NCI-H1092 treated with DMSO at 0.1 percent for 48 hours (cell line): ENCODE measurements around the gene APBA2.

ENCODE experiments used
- DNase-seq: peaks from one replicate; lab custom pipeline; 2025; lab: John Stamatoyannopoulos, UW

APBA2 gene

GRCh38 chr15:28983432-28984311, 97.9 kb downstream of the APBA2 start:
- no peak for DNase-seq

- DNase-seq: no peak
These were observed 98.9 kb downstream of the APBA2 start for GRCh38 chr15:28984421-28985315.

GRCh38 chr15:28985316-28985645, 99.5 kb downstream of the APBA2 start:
- no peak for DNase-seq

- no peak for DNase-seq
These were observed 99.9 kb downstream of the APBA2 start for GRCh38 chr15:28985691-28986090.

- no peak for DNase-seq
These were observed 100.3 kb downstream of the APBA2 start for GRCh38 chr15:28986108-28986507.

- no peak for DNase-seq
These were observed 101.0 kb downstream of the APBA2 start for GRCh38 chr15:28986726-28987125.

GRCh38 chr15:28987337-28987736, 101.6 kb downstream of the APBA2 start:
- DNase-seq: no peak

GRCh38 chr15:28989239-28989830, 103.6 kb downstream of the APBA2 start:
- no peak for DNase-seq

GRCh38 chr15:28989896-28990295, 104.1 kb downstream of the APBA2 start:
- no peak for DNase-seq

- DNase-seq: no peak
These were observed 104.6 kb downstream of the APBA2 start for GRCh38 chr15:28990390-28990789.

- no peak for DNase-seq
These were observed 105.7 kb downstream of the APBA2 start for GRCh38 chr15:28991236-28992171.

GRCh38 chr15:28992336-28992864, 106.6 kb downstream of the APBA2 start:
- no peak for DNase-seq

GRCh38 chr15:28993051-28993719, 107.4 kb downstream of the APBA2 start:
- DNase-seq: no peak

- no peak for DNase-seq
These were observed 107.9 kb downstream of the APBA2 start for GRCh38 chr15:28993720-28994053.

GRCh38 chr15:28994142-28994830, 108.5 kb downstream of the APBA2 start:
- DNase-seq: no peak

- DNase-seq: no peak
These were observed 109.2 kb downstream of the APBA2 start for GRCh38 chr15:28994831-28995596.

- DNase-seq: no peak
These were observed 109.9 kb downstream of the APBA2 start for GRCh38 chr15:28995705-28996104.

GRCh38 chr15:28996289-28996688, 110.5 kb downstream of the APBA2 start:
- no peak for DNase-seq

- no peak for DNase-seq
These were observed 111.2 kb downstream of the APBA2 start for GRCh38 chr15:28996953-28997352.
